Islet of Langerhans (tissue), 1 donor: ENCODE data around the gene GRB7.

ENCODE experiments used
- FAIRE-seq: peaks from one replicate; lab custom pipeline; 2011; peaks lifted over from hg19 to GRCh38; lab: Jason Lieb, UNC

Gene GRB7

GRCh38 chr17:39775031-39775430 lies 37.3 kb downstream of the GRB7 start:
- FAIRE-seq: no peak

DNA sequence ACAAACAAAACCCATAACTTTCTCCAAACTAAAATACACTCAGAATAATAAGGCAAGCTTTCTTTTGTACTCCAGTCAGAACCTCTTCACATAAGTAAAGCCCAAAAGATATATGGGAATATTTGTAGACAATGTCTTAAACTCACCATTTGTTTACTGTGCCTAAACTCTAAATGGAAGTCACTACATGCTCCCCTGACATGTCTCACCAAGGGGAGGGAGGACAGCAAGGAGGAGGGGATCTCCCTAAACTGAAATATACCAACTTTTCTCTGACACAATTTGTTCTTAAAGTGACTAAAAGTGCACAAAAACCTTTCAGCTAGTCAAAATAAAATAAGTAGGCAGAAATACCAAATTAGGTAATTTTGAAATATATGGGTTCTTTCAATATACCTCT lies 38.5 kb downstream of the GRB7 start:
- FAIRE-seq: no peak

- FAIRE-seq: no peak
Observed at GRCh38 chr17:39777534-39778365, 40.0 kb downstream of the GRB7 start.

GRCh38 chr17:39781031-39781860 lies 43.5 kb downstream of the GRB7 start:
- no peak for FAIRE-seq

DNA sequence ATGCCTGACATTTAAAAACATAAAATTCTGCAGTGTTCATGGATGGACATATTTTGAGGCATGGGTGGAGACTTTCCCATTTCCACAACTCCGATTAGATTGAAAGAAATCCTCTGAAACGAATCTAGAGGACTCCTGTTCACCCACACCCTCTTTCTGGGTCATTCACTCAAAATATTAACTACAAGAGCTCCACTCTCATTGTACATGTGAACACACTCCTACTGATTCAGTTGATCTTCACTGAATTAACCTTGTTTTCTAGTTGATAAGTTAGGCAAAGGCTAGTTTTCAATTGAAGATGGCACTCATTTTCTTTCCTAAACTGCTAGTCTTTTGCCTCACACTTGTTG lies 44.1 kb downstream of the GRB7 start:
- FAIRE-seq: no peak

GRCh38 chr17:39782481-39782880 lies 44.7 kb downstream of the GRB7 start:
- no peak for FAIRE-seq

GRCh38 chr17:39782980-39783379 lies 45.2 kb downstream of the GRB7 start:
- no peak for FAIRE-seq

GRCh38 chr17:39787041-39787440 lies 49.3 kb downstream of the GRB7 start:
- FAIRE-seq: no peak

GRCh38 chr17:39787743-39788484 lies 50.2 kb downstream of the GRB7 start:
- no peak for FAIRE-seq

DNA sequence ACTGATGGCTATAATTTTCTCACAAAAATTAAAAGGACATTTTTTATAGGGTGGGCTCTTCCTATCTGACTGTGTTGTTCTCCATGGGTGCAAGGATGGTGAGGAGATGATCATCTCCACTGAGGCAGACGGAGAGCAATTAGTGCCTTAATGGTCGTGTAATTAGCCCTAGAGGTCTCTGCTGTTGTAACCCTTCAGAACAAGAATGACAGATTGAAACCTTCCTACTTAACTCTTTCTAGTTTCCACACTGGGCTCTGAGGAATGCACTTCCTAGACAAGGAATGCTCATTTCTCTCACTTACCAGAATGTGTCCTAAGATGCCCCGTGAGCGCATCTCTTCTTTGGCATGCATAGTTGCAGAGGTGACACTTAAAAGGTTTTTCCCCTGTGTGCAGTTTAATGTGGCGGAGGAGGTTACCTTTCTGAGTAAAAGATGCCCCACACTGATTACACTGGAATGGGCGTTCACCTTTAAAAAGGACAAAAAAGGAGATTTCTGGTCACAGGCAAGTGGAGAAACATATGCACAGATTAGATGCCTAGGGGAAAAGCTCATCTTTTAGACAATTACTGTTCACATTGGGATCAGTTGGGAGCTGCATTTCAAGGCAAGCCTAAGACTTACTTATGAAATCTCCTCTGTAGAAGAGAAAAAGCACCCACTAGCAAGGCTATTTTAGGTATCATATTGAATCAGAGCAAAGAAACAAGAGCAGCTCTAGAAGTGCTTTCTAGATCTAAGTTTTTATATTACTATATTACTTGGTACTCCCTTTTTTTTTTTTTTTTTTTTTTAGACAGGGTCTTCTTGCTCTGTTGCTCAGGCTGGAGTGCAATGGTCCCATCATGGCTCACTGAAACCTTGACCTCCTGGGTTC lies 53.6 kb downstream of the GRB7 start:
- no peak for FAIRE-seq

DNA sequence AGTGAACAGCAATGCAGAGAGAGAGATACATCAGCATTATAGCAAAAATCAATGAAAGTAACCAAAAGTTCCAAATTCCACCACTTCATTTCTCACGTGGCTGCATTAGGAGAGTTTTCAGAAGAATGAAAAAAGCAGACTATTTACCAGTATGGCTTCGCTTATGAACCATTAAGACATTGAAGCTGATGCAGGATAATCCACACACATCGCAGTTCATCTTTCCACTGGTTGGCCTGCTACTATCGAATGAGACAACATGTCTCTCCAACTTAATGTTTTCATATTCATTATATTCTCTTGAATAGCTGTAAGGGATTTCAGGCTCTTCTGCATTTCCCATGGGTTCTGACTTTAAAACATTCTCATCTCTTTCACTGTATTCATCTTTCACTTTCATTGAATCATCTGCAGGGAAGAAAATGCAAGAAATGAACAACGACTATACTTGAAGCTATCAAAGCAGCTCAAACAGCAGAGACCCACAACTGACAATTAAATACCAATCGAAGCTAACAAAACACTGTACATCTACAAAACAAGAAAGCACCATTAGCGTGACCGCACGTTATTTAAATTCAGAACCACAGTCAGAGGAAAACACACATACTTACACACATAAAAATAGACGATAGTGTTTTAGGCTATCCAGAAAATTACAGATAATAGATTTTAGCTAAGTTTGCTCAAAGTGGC lies 54.9 kb downstream of the GRB7 start:
- FAIRE-seq: no peak

DNA sequence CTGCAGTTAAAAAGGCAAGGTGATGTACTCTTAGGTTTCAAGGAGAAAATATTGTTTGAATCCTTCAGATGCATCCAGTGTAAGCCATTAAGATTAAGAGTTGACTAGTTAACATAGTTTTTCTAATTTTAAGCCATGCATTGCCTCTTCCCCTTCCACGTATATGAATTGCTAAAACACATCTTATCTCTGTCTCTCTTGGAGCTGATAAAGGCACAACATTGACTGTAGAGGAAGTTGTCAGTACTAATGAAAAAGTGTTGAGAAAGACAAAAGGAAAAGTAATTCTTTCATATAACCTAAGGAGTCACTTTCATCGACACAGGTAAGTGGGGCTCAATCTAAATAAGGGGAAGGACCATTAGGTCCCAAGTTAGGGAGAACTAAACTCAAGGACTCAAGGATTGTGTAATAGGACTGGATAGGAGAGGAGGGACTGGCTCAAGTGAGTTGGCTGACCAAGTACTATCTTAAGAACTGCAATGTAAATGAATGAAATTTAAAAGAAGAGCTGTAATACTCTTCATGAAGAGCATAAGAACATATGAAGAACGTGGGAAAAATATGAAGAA lies 55.6 kb downstream of the GRB7 start:
- FAIRE-seq: no peak

DNA sequence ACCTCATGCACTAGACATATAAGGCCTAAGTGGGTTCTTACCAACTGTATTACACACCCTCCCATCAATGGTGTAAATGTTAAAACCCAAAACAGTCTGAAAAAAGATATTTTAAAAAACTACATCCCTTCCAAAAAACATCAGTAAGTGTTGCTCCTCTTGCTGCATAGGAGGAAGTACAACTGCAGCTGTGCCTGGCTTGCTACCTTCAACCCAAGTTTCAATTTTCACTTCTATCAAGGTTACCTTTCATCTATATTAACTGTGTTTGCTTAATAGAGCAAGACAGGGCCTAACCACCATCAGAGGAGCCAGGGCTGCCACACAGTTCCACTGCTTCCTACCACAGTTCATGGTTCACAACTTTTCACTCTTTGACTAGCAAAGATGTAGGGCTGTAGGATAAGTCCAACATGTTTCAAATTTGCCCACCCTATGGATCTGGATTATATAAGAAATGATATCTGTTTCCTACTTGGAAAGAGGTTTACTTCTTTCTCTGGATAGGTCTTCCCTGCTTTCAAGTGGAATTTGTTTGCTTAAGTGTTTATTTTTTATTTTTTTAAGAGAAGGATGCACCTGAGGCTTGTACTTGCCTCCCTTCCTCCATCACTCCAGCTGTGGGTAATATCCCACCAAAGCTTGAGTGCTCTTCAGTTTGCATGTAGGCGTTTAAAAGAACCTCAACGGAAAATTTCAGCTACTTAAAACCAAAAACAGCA lies 56.7 kb downstream of the GRB7 start:
- FAIRE-seq: no peak
